Hematopoietic multipotent progenitor cell treated with erythropoietin and hydrocortisone succinate and interleukin-3 and kit ligand, for 8 days (in vitro differentiated cells): ENCODE data around the gene TWNK.

Experiments used
- DNase-seq: peaks from one replicate; pipeline ENCODE4 v3.0.0-alpha.2; 2015

TWNK gene

GRCh38 chr10:101012525-101013364 is 25.4 kb downstream of the TWNK start:
- peak; percentile 96 for DNase-seq

- no peak for DNase-seq
Measured at GRCh38 chr10:101013365-101013825, 26.1 kb downstream of the TWNK start.

GRCh38 chr10:101014230-101014884 is 27.0 kb downstream of the TWNK start:
- peak; percentile 72 for DNase-seq

GRCh38 chr10:101014966-101015581 is 27.7 kb downstream of the TWNK start:
- DNase-seq = peak; percentile 21

GRCh38 chr10:101015582-101015973 is 28.2 kb downstream of the TWNK start:
- DNase-seq = no peak

- DNase-seq = no peak
Measured at GRCh38 chr10:101016814-101017213, 29.5 kb downstream of the TWNK start.

- no peak for DNase-seq
Measured at GRCh38 chr10:101018118-101018599, 30.8 kb downstream of the TWNK start.

- peak; percentile 78 for DNase-seq
Measured at GRCh38 chr10:101018600-101019439, 31.5 kb downstream of the TWNK start.

GRCh38 chr10:101019440-101019703 is 32.0 kb downstream of the TWNK start:
- no peak for DNase-seq

- no peak for DNase-seq
Measured at GRCh38 chr10:101020427-101021075, 33.2 kb downstream of the TWNK start.

GRCh38 chr10:101021239-101021638 is 33.9 kb downstream of the TWNK start:
- no peak for DNase-seq

- no peak for DNase-seq
Measured at GRCh38 chr10:101021692-101022251, 34.4 kb downstream of the TWNK start.

GRCh38 chr10:101022967-101023705 is 35.8 kb downstream of the TWNK start:
- no peak for DNase-seq

- no peak for DNase-seq
Measured at GRCh38 chr10:101027106-101027720, 39.9 kb downstream of the TWNK start.

- DNase-seq = no peak
Measured at GRCh38 chr10:101028446-101029337, 41.3 kb downstream of the TWNK start.

GRCh38 chr10:101029520-101030295 is 42.4 kb downstream of the TWNK start:
- DNase-seq = no peak

- DNase-seq = no peak
Measured at GRCh38 chr10:101030496-101031127, 43.3 kb downstream of the TWNK start.

- peak; percentile 90 for DNase-seq
Measured at GRCh38 chr10:101031128-101031795, 43.9 kb downstream of the TWNK start, which contains the start of the genes PDZD7 and SFXN3. TSS of gene PDZD7 (minus strand) at chr10:101031129. CDS start at chr10:101030219, 910 bp downstream. TSS of gene SFXN3 (plus strand) at chr10:101031234. CDS start at chr10:101034695, 3,461 bp downstream.
